Measurements from ENCODE around the gene RNF144A. TPM values are rescaled to one million over a fixed set of nuclear protein-coding genes. Genes with fewer than 3 reads are reported as not detected.

The RNF144A gene
- total RNA-seq, 1 experiment from 2014 or later, result 13.6 TPM

GRCh38 chr2:6973895-6974545 is 56.8 kb downstream of the RNF144A start:
- no peaks in the 10 kb centered on the region for H3K36me3 ChIP-seq (ENCODE audit: insufficient read depth, low read length, poor library complexity, severe bottlenecking)
- no TSS peak for BruUV-seq (replicated peaks)
- H3K27me3 ChIP-seq (replicated peaks; ENCODE audit: insufficient read depth, low read depth, low read length, poor library complexity), result no peaks in the 10 kb centered on the region
- CTCF ChIA-PET, result no interaction called here
- no peaks in the 10 kb centered on the region for H3K4me1 ChIP-seq (ENCODE audit: insufficient read depth, low read length, poor library complexity, severe bottlenecking)
- intact Hi-C loops (cut with micrococcal nuclease; ENCODE audit: unreplicated experiment), result no loop called here
- H3K27ac ChIP-seq (ENCODE audit: low read depth, low read length, poor library complexity, severe bottlenecking), result no peak overlapping the region
- POLR2A ChIA-PET (ENCODE audit: low non-redundant PET), result no interaction called here
- no peak for DNase-seq (ENCODE audit: low spot score)
- H3K9me3 ChIP-seq (ENCODE audit: low read depth, low read length, poor library complexity, severe bottlenecking), result no peaks in the 10 kb centered on the region
- no peak for TF ChIP-seq EZH2 (IDR thresholded peaks at IDR 0.05; ENCODE audit: borderline replicate concordance, low read depth, low read length, poor library complexity, severe bottlenecking)
- H3K4me3 ChIP-seq (ENCODE audit: low read depth, low read length, poor library complexity, severe bottlenecking), result no peak overlapping the region

GRCh38 chr2:6975988-6976387 is 58.8 kb downstream of the RNF144A start:
- H3K36me3 ChIP-seq (ENCODE audit: insufficient read depth, low read length, poor library complexity, severe bottlenecking), result no peaks in the 10 kb centered on the region
- H3K4me1 ChIP-seq (ENCODE audit: insufficient read depth, low read length, poor library complexity, severe bottlenecking), result no peaks in the 10 kb centered on the region
- ChIA-PET CTCF (no interaction called here), POLR2A (ENCODE audit: low non-redundant PET) (no interaction called here)
- no peak overlapping the region for H3K4me3 ChIP-seq (ENCODE audit: low read depth, low read length, poor library complexity, severe bottlenecking)
- TF ChIP-seq CTCF (conservative IDR thresholded peaks at IDR 0.05; ENCODE audit: low read depth, low read length) (no peak), EZH2 (IDR thresholded peaks at IDR 0.05; ENCODE audit: borderline replicate concordance, low read depth, low read length, poor library complexity, severe bottlenecking) (no peak)
- BruUV-seq (replicated peaks), result no TSS peak
- intact Hi-C loops (cut with micrococcal nuclease; ENCODE audit: unreplicated experiment), result no loop called here
- DNase-seq (ENCODE audit: low spot score), result no peak
- no peak overlapping the region for H3K27ac ChIP-seq (ENCODE audit: low read depth, low read length, poor library complexity, severe bottlenecking)
- no peaks in the 10 kb centered on the region for H3K9me3 ChIP-seq (ENCODE audit: low read depth, low read length, poor library complexity, severe bottlenecking)
- no peaks in the 10 kb centered on the region for H3K27me3 ChIP-seq (replicated peaks; ENCODE audit: insufficient read depth, low read depth, low read length, poor library complexity)

GRCh38 chr2:6977113-6977741 is 60.0 kb downstream of the RNF144A start:
- POLR2A ChIA-PET (ENCODE audit: low non-redundant PET), result no interaction called here
- intact Hi-C loops (cut with micrococcal nuclease; ENCODE audit: unreplicated experiment), result no loop called here
- no TSS peak for BruUV-seq (replicated peaks)
- no peak overlapping the region for H3K27ac ChIP-seq (ENCODE audit: low read depth, low read length, poor library complexity, severe bottlenecking)
- no peaks in the 10 kb centered on the region for H3K27me3 ChIP-seq (replicated peaks; ENCODE audit: insufficient read depth, low read depth, low read length, poor library complexity)
- CTCF ChIA-PET, result no interaction called here
- TF ChIP-seq CTCF (conservative IDR thresholded peaks at IDR 0.05; ENCODE audit: low read depth, low read length) (no peak), EZH2 (IDR thresholded peaks at IDR 0.05; ENCODE audit: borderline replicate concordance, low read depth, low read length, poor library complexity, severe bottlenecking) (no peak)
- DNase-seq (ENCODE audit: low spot score), result no peak
- no peaks in the 10 kb centered on the region for H3K9me3 ChIP-seq (ENCODE audit: low read depth, low read length, poor library complexity, severe bottlenecking)
- H3K36me3 ChIP-seq (ENCODE audit: insufficient read depth, low read length, poor library complexity, severe bottlenecking), result no peaks in the 10 kb centered on the region
- no peaks in the 10 kb centered on the region for H3K4me1 ChIP-seq (ENCODE audit: insufficient read depth, low read length, poor library complexity, severe bottlenecking)
- H3K4me3 ChIP-seq (ENCODE audit: low read depth, low read length, poor library complexity, severe bottlenecking), result no peak overlapping the region

GRCh38 chr2:6977786-6978185 is 60.6 kb downstream of the RNF144A start:
- no TSS peak for BruUV-seq (replicated peaks)
- H3K27ac ChIP-seq (ENCODE audit: low read depth, low read length, poor library complexity, severe bottlenecking), result no peak overlapping the region
- H3K36me3 ChIP-seq (ENCODE audit: insufficient read depth, low read length, poor library complexity, severe bottlenecking), result no peaks in the 10 kb centered on the region
- no peaks in the 10 kb centered on the region for H3K27me3 ChIP-seq (replicated peaks; ENCODE audit: insufficient read depth, low read depth, low read length, poor library complexity)
- no peak overlapping the region for H3K4me3 ChIP-seq (ENCODE audit: low read depth, low read length, poor library complexity, severe bottlenecking)
- intact Hi-C loops (cut with micrococcal nuclease; ENCODE audit: unreplicated experiment), result no loop called here
- TF ChIP-seq CTCF (conservative IDR thresholded peaks at IDR 0.05; ENCODE audit: low read depth, low read length) (no peak), EZH2 (IDR thresholded peaks at IDR 0.05; ENCODE audit: borderline replicate concordance, low read depth, low read length, poor library complexity, severe bottlenecking) (no peak)
- POLR2A ChIA-PET (ENCODE audit: low non-redundant PET), result no interaction called here
- H3K9me3 ChIP-seq (ENCODE audit: low read depth, low read length, poor library complexity, severe bottlenecking), result no peaks in the 10 kb centered on the region
- no peak for DNase-seq (ENCODE audit: low spot score)
- H3K4me1 ChIP-seq (ENCODE audit: insufficient read depth, low read length, poor library complexity, severe bottlenecking), result no peaks in the 10 kb centered on the region
- CTCF ChIA-PET, result no interaction called here

Data from A673 (cell line).